ENCODE measurements around the gene IL34. TPM values are rescaled to one million over a fixed set of nuclear protein-coding genes. Genes with fewer than 3 reads are reported as not detected.

The IL34 gene
- total RNA-seq, 1 experiment from 2014 or later: 8.8 TPM

Other genes starting within 250 kb of the IL34 start
- gene ST3GAL2, start 207.5 kb upstream of the IL34 start, total RNA-seq (2014; rRNA removed; shearing (Covaris generic)): 62.7 and 64.1 TPM in 2 replicates
- 11.2 and 13.7 TPM in 2 replicates for gene FCSK, start 192.0 kb upstream of the IL34 start, total RNA-seq (2014; rRNA removed; shearing (Covaris generic))
- 78.7 and 98.2 TPM in 2 replicates for gene COG4, start 123.0 kb upstream of the IL34 start, total RNA-seq (2014; rRNA removed; shearing (Covaris generic))
- gene SF3B3, start 122.7 kb upstream of the IL34 start, total RNA-seq (2014; rRNA removed; shearing (Covaris generic)): 222 and 313 TPM in 2 replicates
- 30.7 and 44.8 TPM in 2 replicates for gene MTSS2, start 39.5 kb downstream of the IL34 start, total RNA-seq (2014; rRNA removed; shearing (Covaris generic))
- 74.3 and 83.0 TPM in 2 replicates for gene VAC14, start 154.6 kb downstream of the IL34 start, total RNA-seq (2014; rRNA removed; shearing (Covaris generic))

All from H7 (cell line).